ENCODE data around the gene LCMT1. TPM values are rescaled to one million over a fixed set of nuclear protein-coding genes. Genes with fewer than 3 reads are reported as not detected.
A peak's percentile ranks its signal among the peaks of the same experiment; 100 is the strongest.
"Not testable (repeated sequence)": the region's sequence is repeated elsewhere in the genome, so short reads cannot be mapped to it uniquely, and the experiment has no call there.

LCMT1 gene
- polyA plus RNA-seq, 1 donor from 2014 or later, result 34.6 TPM

GRCh38 chr16:25177831-25178688 is 66.5 kb downstream of the LCMT1 start:
- H3K4me1 Mint-ChIP-seq, result peaks cover 0 to 1% (median 0%) of the 10 kb centered on the region in 3 donors
- H3K4me3 Mint-ChIP-seq, result no peak overlapping the region
- no peaks in the 10 kb centered on the region for H3K27me3 Mint-ChIP-seq
- no peak overlapping the region for H3K27ac Mint-ChIP-seq
- peaks cover 8% of the 10 kb centered on the region for H3K36me3 Mint-ChIP-seq
- H3K9me3 Mint-ChIP-seq, result no peaks in the 10 kb centered on the region

GRCh38 chr16:25181236-25181635 is 69.7 kb downstream of the LCMT1 start:
- H3K4me1 Mint-ChIP-seq, H3K36me3 Mint-ChIP-seq, H3K27me3 Mint-ChIP-seq, H3K27ac Mint-ChIP-seq, H3K9me3 Mint-ChIP-seq: not testable (repeated sequence)
- H3K4me3 Mint-ChIP-seq, result peak overlapping the region in 1 of 4 donors; percentile 61

- Mint-ChIP-seq H3K36me3 (peaks cover 3% of the 10 kb centered on the region), H3K27me3 (no peaks in the 10 kb centered on the region), H3K4me3 (no peak overlapping the region), H3K9me3 (peaks cover 0 to 4% (median 0%) of the 10 kb centered on the region in 3 donors), H3K4me1 (peaks cover 0 to 1% (median 0%) of the 10 kb centered on the region in 3 donors), H3K27ac (no peak overlapping the region)
Measured at GRCh38 chr16:25184771-25185170, 73.2 kb downstream of the LCMT1 start.

- H3K27me3 Mint-ChIP-seq, result no peaks in the 10 kb centered on the region
Measured at GRCh38 chr16:25187491-25187795, 75.9 kb downstream of the LCMT1 start.

GRCh38 chr16:25189305-25189704 is 77.8 kb downstream of the LCMT1 start:
- no peaks in the 10 kb centered on the region for H3K36me3 Mint-ChIP-seq
- H3K9me3 Mint-ChIP-seq, result peaks cover 0 to 2% (median 0%) of the 10 kb centered on the region in 3 donors
- no peaks in the 10 kb centered on the region for H3K4me1 Mint-ChIP-seq
- no peak overlapping the region for H3K4me3 Mint-ChIP-seq
- H3K27ac Mint-ChIP-seq, result no peak overlapping the region
- H3K27me3 Mint-ChIP-seq, result no peaks in the 10 kb centered on the region

More at GRCh38 chr16:25187491-25187795, 75.9 kb downstream of the LCMT1 start:
- Mint-ChIP-seq H3K4me3 (no peak overlapping the region), H3K9me3 (peaks cover 0 to 4% (median 0%) of the 10 kb centered on the region in 3 donors), H3K27ac (no peak overlapping the region), H3K36me3 (peaks cover 3% of the 10 kb centered on the region), H3K4me1 (no peaks in the 10 kb centered on the region)

GRCh38 chr16:25192096-25192495 is 80.6 kb downstream of the LCMT1 start:
- H3K9me3 Mint-ChIP-seq, result peaks cover 0 to 2% (median 0%) of the 10 kb centered on the region in 3 donors
- no peaks in the 10 kb centered on the region for H3K36me3 Mint-ChIP-seq
- H3K4me3 Mint-ChIP-seq, result no peak overlapping the region
- no peak overlapping the region for H3K27ac Mint-ChIP-seq
- no peaks in the 10 kb centered on the region for H3K27me3 Mint-ChIP-seq
- no peaks in the 10 kb centered on the region for H3K4me1 Mint-ChIP-seq

GRCh38 chr16:25194273-25194878 is 82.8 kb downstream of the LCMT1 start:
- Mint-ChIP-seq H3K4me1 (no peaks in the 10 kb centered on the region), H3K27ac (no peak overlapping the region), H3K27me3 (no peaks in the 10 kb centered on the region), H3K36me3 (no peaks in the 10 kb centered on the region), H3K9me3 (no peaks in the 10 kb centered on the region), H3K4me3 (no peak overlapping the region)

- no peaks in the 10 kb centered on the region for H3K27me3 Mint-ChIP-seq
- no peak overlapping the region for H3K27ac Mint-ChIP-seq
- no peak overlapping the region for H3K4me3 Mint-ChIP-seq
- H3K9me3 Mint-ChIP-seq, result no peaks in the 10 kb centered on the region
- no peaks in the 10 kb centered on the region for H3K36me3 Mint-ChIP-seq
- H3K4me1 Mint-ChIP-seq, result no peaks in the 10 kb centered on the region
Measured at GRCh38 chr16:25198021-25198420, 86.5 kb downstream of the LCMT1 start.

GRCh38 chr16:25199457-25199856 is 87.9 kb downstream of the LCMT1 start:
- no peaks in the 10 kb centered on the region for H3K4me1 Mint-ChIP-seq

GRCh38 chr16:25210758-25211157 is 99.2 kb downstream of the LCMT1 start:
- Mint-ChIP-seq H3K9me3 (no peaks in the 10 kb centered on the region), H3K27me3 (no peaks in the 10 kb centered on the region), H3K36me3 (peaks cover 2% of the 10 kb centered on the region), H3K4me1 (no peaks in the 10 kb centered on the region), H3K27ac (no peak overlapping the region), H3K4me3 (no peak overlapping the region)

More at GRCh38 chr16:25199457-25199856, 87.9 kb downstream of the LCMT1 start:
- Mint-ChIP-seq H3K4me3 (no peak overlapping the region), H3K27me3 (no peaks in the 10 kb centered on the region), H3K9me3 (no peaks in the 10 kb centered on the region), H3K27ac (peak overlapping the region in 1 of 3 donors; percentile 14), H3K36me3 (no peaks in the 10 kb centered on the region)

- H3K27me3 Mint-ChIP-seq, result peaks cover 2% of the 10 kb centered on the region
- no peak overlapping the region for H3K4me3 Mint-ChIP-seq
- no peaks in the 10 kb centered on the region for H3K4me1 Mint-ChIP-seq
- H3K9me3 Mint-ChIP-seq, result no peaks in the 10 kb centered on the region
- H3K27ac Mint-ChIP-seq, result no peak overlapping the region
- peaks cover 2% of the 10 kb centered on the region for H3K36me3 Mint-ChIP-seq
Measured at GRCh38 chr16:25212636-25213035, 101.1 kb downstream of the LCMT1 start.

GRCh38 chr16:25213709-25214397 is 102.3 kb downstream of the LCMT1 start:
- H3K36me3 Mint-ChIP-seq, result peaks cover 2% of the 10 kb centered on the region
- peaks cover 6% of the 10 kb centered on the region for H3K27me3 Mint-ChIP-seq
- no peaks in the 10 kb centered on the region for H3K4me1 Mint-ChIP-seq
- no peaks in the 10 kb centered on the region for H3K9me3 Mint-ChIP-seq
- no peak overlapping the region for H3K27ac Mint-ChIP-seq
- H3K4me3 Mint-ChIP-seq, result no peak overlapping the region

GRCh38 chr16:25217112-25217511 is 105.6 kb downstream of the LCMT1 start:
- Mint-ChIP-seq H3K27me3 (peaks cover 6% of the 10 kb centered on the region), H3K27ac (no peak overlapping the region), H3K4me3 (no peak overlapping the region), H3K36me3 (peaks cover 2% of the 10 kb centered on the region), H3K4me1 (no peaks in the 10 kb centered on the region), H3K9me3 (no peaks in the 10 kb centered on the region)

GRCh38 chr16:25217921-25218320 is 106.4 kb downstream of the LCMT1 start:
- H3K27me3 Mint-ChIP-seq, result peaks cover 6% of the 10 kb centered on the region
- no peak overlapping the region for H3K4me3 Mint-ChIP-seq
- H3K4me1 Mint-ChIP-seq, result no peaks in the 10 kb centered on the region
- no peak overlapping the region for H3K27ac Mint-ChIP-seq
- H3K9me3 Mint-ChIP-seq, result no peaks in the 10 kb centered on the region
- H3K36me3 Mint-ChIP-seq, result peaks cover 1% of the 10 kb centered on the region

- H3K9me3 Mint-ChIP-seq, result no peaks in the 10 kb centered on the region
- no peak overlapping the region for H3K4me3 Mint-ChIP-seq
- H3K36me3 Mint-ChIP-seq, result no peaks in the 10 kb centered on the region
- H3K27me3 Mint-ChIP-seq, result peaks cover 6% of the 10 kb centered on the region
- H3K4me1 Mint-ChIP-seq, result no peaks in the 10 kb centered on the region
- no peak overlapping the region for H3K27ac Mint-ChIP-seq
Measured at GRCh38 chr16:25219070-25219737, 107.7 kb downstream of the LCMT1 start.

Measured in IgD-negative memory B cell (primary cell).